ENCODE measurements around the gene ARHGAP18. TPM values are rescaled to one million over a fixed set of nuclear protein-coding genes. Genes with fewer than 3 reads are reported as not detected.

Gene ARHGAP18
- total and polyA plus RNA-seq, 3 experiments from 2014 or later: 5.8 to 7.2 (median 6.5) TPM

GRCh38 chr6:129558248-129558647 lies 151.7 kb downstream of the ARHGAP18 start:
- Histone ChIP-seq H3K27me3 (ENCODE audit: insufficient read depth, low read length, poor library complexity, severe bottlenecking) (no peaks in the 10 kb centered on the region), H3K36me3 (ENCODE audit: insufficient read depth, low read length) (no peaks in the 10 kb centered on the region), H3K9me3 (ENCODE audit: low read length) (no peaks in the 10 kb centered on the region), H3K4me1 (ENCODE audit: insufficient read depth, low read length) (no peaks in the 10 kb centered on the region), H3K27ac (ENCODE audit: low read depth, low read length) (no peak overlapping the region), H3K4me3 (ENCODE audit: low read length) (no peak overlapping the region)
- no peaks in the 10 kb centered on the region for H3K4me1 Mint-ChIP-seq
- POLR2A ChIA-PET: no interaction called here
- H3K36me3 Mint-ChIP-seq: peaks cover 0 to 11% (median 7%) of the 10 kb centered on the region in 3 donors
- H3K27me3 Mint-ChIP-seq: no peaks in the 10 kb centered on the region
- H3K4me3 Mint-ChIP-seq: no peak overlapping the region
- CTCF ChIA-PET: no interaction called here
- H3K9me3 Mint-ChIP-seq: peaks cover 0 to 3% (median 0%) of the 10 kb centered on the region in 5 donors
- DNase-seq: no peak
- no peak overlapping the region for H3K27ac Mint-ChIP-seq

DNA sequence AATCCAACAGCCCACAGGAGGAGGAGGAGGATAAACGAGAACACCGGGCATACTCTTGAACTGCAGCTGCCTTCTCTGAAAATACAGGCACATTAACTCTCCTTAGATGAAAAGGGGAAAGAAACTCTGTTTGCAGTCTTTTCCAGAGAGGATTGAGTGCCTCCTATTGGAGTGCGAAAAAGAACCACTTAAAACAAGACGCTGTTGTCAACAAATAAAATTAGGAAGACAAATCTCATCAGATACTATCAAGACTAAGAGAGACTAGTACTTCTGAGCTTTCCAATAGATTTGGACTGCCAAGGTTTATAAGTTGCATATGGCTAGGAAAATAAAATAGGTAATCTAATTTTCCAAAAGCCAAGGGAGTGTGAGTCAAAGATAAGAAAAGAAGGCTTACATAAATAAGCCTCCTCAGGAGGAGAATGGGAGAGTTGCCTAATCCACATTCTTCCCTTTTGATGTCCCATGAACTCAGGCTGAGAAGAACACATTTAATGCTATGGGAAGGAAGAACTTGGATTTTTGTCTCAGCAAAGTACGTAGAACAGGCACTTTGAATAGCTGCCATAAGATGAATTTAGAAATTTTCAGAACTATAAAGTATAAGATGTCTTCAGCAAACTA lies 154.7 kb downstream of the ARHGAP18 start:
- peaks cover 0 to 3% (median 0%) of the 10 kb centered on the region in 5 donors for H3K9me3 Mint-ChIP-seq
- H3K36me3 ChIP-seq (ENCODE audit: insufficient read depth, low read length): no peaks in the 10 kb centered on the region
- no peaks in the 10 kb centered on the region for H3K4me1 ChIP-seq (ENCODE audit: insufficient read depth, low read length)
- ChIA-PET CTCF (no interaction called here), POLR2A (no interaction called here)
- DNase-seq: no peak
- no peak overlapping the region for H3K4me3 Mint-ChIP-seq
- H3K4me1 Mint-ChIP-seq: no peaks in the 10 kb centered on the region
- no peaks in the 10 kb centered on the region for H3K27me3 ChIP-seq (ENCODE audit: insufficient read depth, low read length, poor library complexity, severe bottlenecking)
- H3K27ac Mint-ChIP-seq: no peak overlapping the region
- H3K27ac ChIP-seq (ENCODE audit: low read depth, low read length): no peak overlapping the region
- H3K27me3 Mint-ChIP-seq: no peaks in the 10 kb centered on the region
- no peak overlapping the region for H3K4me3 ChIP-seq (ENCODE audit: low read length)
- H3K36me3 Mint-ChIP-seq: peaks cover 0 to 16% (median 7%) of the 10 kb centered on the region in 3 donors
- H3K9me3 ChIP-seq (ENCODE audit: low read length): no peaks in the 10 kb centered on the region

GRCh38 chr6:129552413-129552812 lies 157.6 kb downstream of the ARHGAP18 start:
- Mint-ChIP-seq H3K27ac (no peak overlapping the region), H3K9me3 (peaks cover 0 to 1% (median 0%) of the 10 kb centered on the region in 5 donors), H3K27me3 (no peaks in the 10 kb centered on the region), H3K4me3 (no peak overlapping the region), H3K4me1 (no peaks in the 10 kb centered on the region), H3K36me3 (peaks cover 0 to 11% (median 2%) of the 10 kb centered on the region in 3 donors)
- H3K27ac ChIP-seq (ENCODE audit: low read depth, low read length): no peak overlapping the region
- H3K27me3 ChIP-seq (ENCODE audit: insufficient read depth, low read length, poor library complexity, severe bottlenecking): no peaks in the 10 kb centered on the region
- no peak for DNase-seq
- H3K4me1 ChIP-seq (ENCODE audit: insufficient read depth, low read length): no peaks in the 10 kb centered on the region
- no peak overlapping the region for H3K4me3 ChIP-seq (ENCODE audit: low read length)
- ChIA-PET POLR2A (no interaction called here), CTCF (no interaction called here)
- H3K9me3 ChIP-seq (ENCODE audit: low read length): no peaks in the 10 kb centered on the region
- no peaks in the 10 kb centered on the region for H3K36me3 ChIP-seq (ENCODE audit: insufficient read depth, low read length)

GRCh38 chr6:129551486-129551885 lies 158.5 kb downstream of the ARHGAP18 start:
- Mint-ChIP-seq H3K36me3 (peaks cover 0 to 10% (median 2%) of the 10 kb centered on the region in 3 donors), H3K27me3 (no peaks in the 10 kb centered on the region), H3K4me1 (no peaks in the 10 kb centered on the region), H3K9me3 (peaks cover 0 to 1% (median 0%) of the 10 kb centered on the region in 5 donors), H3K4me3 (no peak overlapping the region), H3K27ac (no peak overlapping the region)
- CTCF ChIA-PET: no interaction called here
- H3K36me3 ChIP-seq (ENCODE audit: insufficient read depth, low read length): no peaks in the 10 kb centered on the region
- no peak overlapping the region for H3K27ac ChIP-seq (ENCODE audit: low read depth, low read length)
- no peaks in the 10 kb centered on the region for H3K4me1 ChIP-seq (ENCODE audit: insufficient read depth, low read length)
- no peaks in the 10 kb centered on the region for H3K27me3 ChIP-seq (ENCODE audit: insufficient read depth, low read length, poor library complexity, severe bottlenecking)
- DNase-seq: no peak
- no peaks in the 10 kb centered on the region for H3K9me3 ChIP-seq (ENCODE audit: low read length)
- POLR2A ChIA-PET: no interaction called here
- H3K4me3 ChIP-seq (ENCODE audit: low read length): no peak overlapping the region

- no peaks in the 10 kb centered on the region for H3K4me1 ChIP-seq (ENCODE audit: insufficient read depth, low read length)
- H3K9me3 ChIP-seq (ENCODE audit: low read length): no peaks in the 10 kb centered on the region
- Mint-ChIP-seq H3K27me3 (no peaks in the 10 kb centered on the region), H3K4me1 (no peaks in the 10 kb centered on the region), H3K9me3 (no peaks in the 10 kb centered on the region), H3K36me3 (peaks cover 0 to 2% (median 0%) of the 10 kb centered on the region in 3 donors), H3K4me3 (no peak overlapping the region), H3K27ac (no peak overlapping the region)
- no peak for DNase-seq
- no peak overlapping the region for H3K4me3 ChIP-seq (ENCODE audit: low read length)
- ChIA-PET CTCF (no interaction called here), POLR2A (no interaction called here)
- H3K27me3 ChIP-seq (ENCODE audit: insufficient read depth, low read length, poor library complexity, severe bottlenecking): no peaks in the 10 kb centered on the region
- H3K36me3 ChIP-seq (ENCODE audit: insufficient read depth, low read length): no peaks in the 10 kb centered on the region
- H3K27ac ChIP-seq (ENCODE audit: low read depth, low read length): no peak overlapping the region
Measured at GRCh38 chr6:129546702-129547101, 163.3 kb downstream of the ARHGAP18 start.

DNA sequence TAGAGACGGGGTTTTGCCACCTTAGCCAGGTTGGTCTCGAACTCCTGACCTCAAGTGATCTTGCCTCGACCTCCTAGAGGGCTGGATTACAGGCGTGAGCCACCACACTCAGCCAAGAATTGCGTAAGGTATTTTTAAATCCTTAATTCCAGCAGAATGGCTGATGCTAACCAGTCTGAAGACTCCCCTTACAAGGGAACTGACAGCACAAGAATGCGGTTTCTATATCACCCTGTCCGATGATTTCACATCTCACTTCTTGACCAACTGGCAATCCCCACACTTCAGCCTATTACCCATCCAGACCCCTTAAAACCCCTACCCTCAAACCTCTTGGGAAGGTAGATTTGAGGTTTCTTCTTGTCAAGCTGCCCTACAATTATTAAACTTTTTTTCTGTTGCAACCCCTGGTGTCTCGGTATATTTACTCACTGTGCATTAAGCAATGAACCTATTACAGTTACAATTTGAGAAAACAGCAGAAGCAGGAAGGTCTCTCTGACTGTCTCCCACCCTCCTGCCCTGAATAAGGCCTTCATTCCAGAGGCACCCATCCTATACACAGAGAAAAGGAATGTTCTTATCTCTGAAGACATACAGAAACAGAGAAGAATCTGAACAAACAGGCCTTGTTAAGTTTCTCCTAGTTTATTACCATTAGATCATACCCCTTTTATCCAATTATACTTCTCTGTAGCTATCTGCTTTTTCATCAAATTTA lies 164.9 kb downstream of the ARHGAP18 start:
- ChIA-PET POLR2A (no interaction called here), CTCF (no interaction called here)
- H3K4me3 ChIP-seq (ENCODE audit: low read length): no peak overlapping the region
- H3K9me3 ChIP-seq (ENCODE audit: low read length): no peaks in the 10 kb centered on the region
- Mint-ChIP-seq H3K27me3 (no peaks in the 10 kb centered on the region), H3K27ac (no peak overlapping the region), H3K9me3 (no peaks in the 10 kb centered on the region), H3K4me1 (no peaks in the 10 kb centered on the region), H3K4me3 (no peak overlapping the region), H3K36me3 (peaks cover 0 to 2% (median 0%) of the 10 kb centered on the region in 3 donors)
- H3K27ac ChIP-seq (ENCODE audit: low read depth, low read length): no peak overlapping the region
- H3K27me3 ChIP-seq (ENCODE audit: insufficient read depth, low read length, poor library complexity, severe bottlenecking): no peaks in the 10 kb centered on the region
- no peaks in the 10 kb centered on the region for H3K36me3 ChIP-seq (ENCODE audit: insufficient read depth, low read length)
- H3K4me1 ChIP-seq (ENCODE audit: insufficient read depth, low read length): no peaks in the 10 kb centered on the region
- no peak for DNase-seq

- H3K4me1 ChIP-seq (ENCODE audit: insufficient read depth, low read length): no peaks in the 10 kb centered on the region
- H3K36me3 ChIP-seq (ENCODE audit: insufficient read depth, low read length): no peaks in the 10 kb centered on the region
- Mint-ChIP-seq H3K9me3 (no peaks in the 10 kb centered on the region), H3K27me3 (no peaks in the 10 kb centered on the region), H3K36me3 (peaks cover 0 to 2% (median 0%) of the 10 kb centered on the region in 3 donors), H3K4me3 (no peak overlapping the region), H3K4me1 (no peaks in the 10 kb centered on the region), H3K27ac (no peak overlapping the region)
- POLR2A ChIA-PET: no interaction called here
- no peaks in the 10 kb centered on the region for H3K27me3 ChIP-seq (ENCODE audit: insufficient read depth, low read length, poor library complexity, severe bottlenecking)
- DNase-seq: no peak
- no peak overlapping the region for H3K27ac ChIP-seq (ENCODE audit: low read depth, low read length)
- no peaks in the 10 kb centered on the region for H3K9me3 ChIP-seq (ENCODE audit: low read length)
- CTCF ChIA-PET: no interaction called here
- H3K4me3 ChIP-seq (ENCODE audit: low read length): no peak overlapping the region
Measured at GRCh38 chr6:129543981-129544380, 166.0 kb downstream of the ARHGAP18 start.

DNA sequence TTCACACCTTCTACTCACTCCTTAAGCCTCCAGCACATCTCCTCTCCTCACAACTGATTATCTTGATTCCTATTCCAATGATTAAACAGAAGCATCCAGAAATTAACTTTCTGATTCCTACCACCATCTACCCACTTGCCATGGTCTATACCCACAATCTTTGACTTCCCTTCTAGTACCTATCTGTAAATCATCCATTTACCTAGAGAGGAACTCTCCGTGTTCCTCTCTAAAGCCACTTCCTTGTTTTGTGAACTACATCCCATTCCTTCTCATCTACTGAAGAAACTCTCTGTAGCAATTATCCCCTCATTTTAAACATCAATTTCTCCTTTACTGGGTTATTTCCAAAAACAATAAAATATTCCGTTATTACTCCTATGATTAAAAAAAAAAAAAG lies 167.3 kb downstream of the ARHGAP18 start:
- ChIA-PET CTCF (no interaction called here), POLR2A (interaction anchor here (0.6 kb wide), 1 partner anchor 42 kb away, joined by 5 read pairs; no protein-coding TSS in a partner anchor)
- Mint-ChIP-seq H3K4me3 (no peak overlapping the region), H3K27ac (no peak overlapping the region), H3K36me3 (peaks cover 0 to 2% (median 0%) of the 10 kb centered on the region in 3 donors), H3K4me1 (no peaks in the 10 kb centered on the region), H3K9me3 (no peaks in the 10 kb centered on the region), H3K27me3 (no peaks in the 10 kb centered on the region)
- Histone ChIP-seq H3K27ac (ENCODE audit: low read depth, low read length) (no peak overlapping the region), H3K4me1 (ENCODE audit: insufficient read depth, low read length) (no peaks in the 10 kb centered on the region), H3K36me3 (ENCODE audit: insufficient read depth, low read length) (no peaks in the 10 kb centered on the region), H3K9me3 (ENCODE audit: low read length) (no peaks in the 10 kb centered on the region), H3K4me3 (ENCODE audit: low read length) (no peak overlapping the region), H3K27me3 (ENCODE audit: insufficient read depth, low read length, poor library complexity, severe bottlenecking) (no peaks in the 10 kb centered on the region)
- no peak for DNase-seq

Measured in CD8-positive, alpha-beta memory T cell (primary cell).